Adrenal gland (tissue), 19 donors: Measurements from ENCODE around the gene THAP4. TPM values are rescaled to one million over a fixed set of nuclear protein-coding genes. Genes with fewer than 3 reads are reported as not detected.

ENCODE experiments used
- DNase-seq, 7 donors: peaks; one replicate each; pipeline ENCODE4 v3.0.0-alpha.2; 2019 to 2020
- H3K27ac ChIP-seq, 5 donors: fragments of 200-600 bp; sonication (generic) in 4 of 5; 1 replicate in 3 of 5; 2 replicates in 2 of 5; pipeline versions ENCODE4 v1.5.1 to v1.8.0; 2016 to 2020; ENCODE audit warnings: mild to moderate bottlenecking in 1 of 5
- H3K27me3 ChIP-seq: fragments of 200-600 bp; 2 replicates; pipeline ENCODE4 v1.8.0; 2021
- H3K36me3 ChIP-seq, 2 donors: fragments of 200-600 bp; replicated peaks in 1 of 2; 1 replicate in 1 of 2; 2 replicates in 1 of 2; pipeline versions ENCODE4 v1.5.1 to v1.8.0; 2018 to 2022
- H3K4me1 ChIP-seq, 2 donors: fragments of 200-600 bp; replicated peaks in 1 of 2; 1 replicate in 1 of 2; 2 replicates in 1 of 2; pipeline versions ENCODE4 v1.5.1 to v1.8.0; 2018 to 2021
- H3K4me3 ChIP-seq, 4 donors: fragments of 200-600 bp; sonication (generic) in 3 of 4; one replicate each; pipeline ENCODE4 v1.5.1; 2016 to 2018
- H3K9me3 ChIP-seq, 3 donors: fragments of 200-600 bp; sonication (generic) in 1 of 3; replicated peaks in 1 of 3; 1 replicate in 2 of 3; 2 replicates in 1 of 3; pipeline versions ENCODE4 v1.5.1 to v1.8.0; 2016 to 2021
- CTCF ChIP-seq, 6 experiments: fragments of 450-650 bp in 4 of 6; fragments of 200-600 bp in 2 of 6; sonication (generic) in 1 of 6; IDR thresholded peaks; 1 replicate in 5 of 6; 2 replicates in 1 of 6; pipeline versions ENCODE4 v1.5.1 to v1.8.0; 2016 to 2021; ENCODE audit warnings: antibody characterized with exemption in 6 of 6, mild to moderate bottlenecking in 2 of 6, moderate library complexity in 1 of 6
- POLR2A ChIP-seq, 2 donors: fragments of 450-650 bp; IDR thresholded peaks; one replicate each; pipeline ENCODE4 v1.6.1; 2017; ENCODE audit warnings: antibody characterized with exemption in 2 of 2, mild to moderate bottlenecking in 2 of 2, moderate library complexity in 1 of 2
- WGBS, 4 donors: extraction: QIAGEN DNeasy Blood & Tissue Kit in 2 of 4; methylation state at CpG; one replicate each; pipeline versions ENCODE4 v1.1.5 to v1.1.7; 2013 to 2017; 5-methylcytosine and 5-hydroxymethylcytosine counted together
- intact Hi-C, 2 donors: fragments of 100-400 bp; cut with DNase I; formaldehyde crosslinking; loops; one replicate each; pipeline versions ENCODE4 v1.14.1 to v1.15.0; 2022 to 2023
- long read RNA-seq, 10 donors: library from polyadenylated mRNA in 3 of 10; unstranded in 2 of 10; stranded (forward) in 1 of 10; transcript quantifications; one replicate each; pipeline ENCODE4 v2.0.0 and lab custom pipeline, GENCODE V29; 2021 to 2026
- polyA plus RNA-seq, 3 donors: library from polyadenylated mRNA; stranded (reverse); fragments of 200-250 nt in 2 of 3; fragments of 350-450 nt in 1 of 3; fragmentation: Illumina TruSeq in 1 of 3; extraction: RNeasy Lipid Tissue Mini Kit (QIAGEN cat#74804) in 1 of 3; gene quantifications; one replicate each; pipeline ENCODE4 v1.2.3, GENCODE V29; 2013 to 2014
- total RNA-seq, 9 donors: library from RNA; depleted of rRNA in 4 of 9; stranded (reverse); fragments of >200 nt in 4 of 9; fragments of 120-200 nt in 1 of 9; fragmentation: NEBNext Ultra II Directional in 1 of 9; extraction: Animal tissue kit (Norgen Biotek cat#: 25700) in 1 of 9; gene quantifications; one replicate each; pipeline versions ENCODE4 v1.1.0 to v1.2.4, GENCODE V29; 2013 to 2023
- donor health status: healthy with polysubstance abuse.
- donor health status: Bipolar disorder and iron deficiency.
- donor health status: DM: yes; HTN: yes; CAD: no.
- donor health status: DM: no; HTN: no; CAD: no.
- donor health status: DM: no; HTN: no; CAD: no.
- donor health status: DM: yes; HTN: yes; CAD: no.

The THAP4 gene, protein sequence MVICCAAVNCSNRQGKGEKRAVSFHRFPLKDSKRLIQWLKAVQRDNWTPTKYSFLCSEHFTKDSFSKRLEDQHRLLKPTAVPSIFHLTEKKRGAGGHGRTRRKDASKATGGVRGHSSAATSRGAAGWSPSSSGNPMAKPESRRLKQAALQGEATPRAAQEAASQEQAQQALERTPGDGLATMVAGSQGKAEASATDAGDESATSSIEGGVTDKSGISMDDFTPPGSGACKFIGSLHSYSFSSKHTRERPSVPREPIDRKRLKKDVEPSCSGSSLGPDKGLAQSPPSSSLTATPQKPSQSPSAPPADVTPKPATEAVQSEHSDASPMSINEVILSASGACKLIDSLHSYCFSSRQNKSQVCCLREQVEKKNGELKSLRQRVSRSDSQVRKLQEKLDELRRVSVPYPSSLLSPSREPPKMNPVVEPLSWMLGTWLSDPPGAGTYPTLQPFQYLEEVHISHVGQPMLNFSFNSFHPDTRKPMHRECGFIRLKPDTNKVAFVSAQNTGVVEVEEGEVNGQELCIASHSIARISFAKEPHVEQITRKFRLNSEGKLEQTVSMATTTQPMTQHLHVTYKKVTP
- 10 to 100 TPM; 27.6 to 48.7 (median 37.4) TPM for total RNA-seq
- 10 to 100 TPM; 23.9 to 62.9 (median 54.9) TPM for polyA plus RNA-seq
- long read RNA-seq, donor 1, partial matches to known transcripts = 10 of 14 reads
- long read RNA-seq, donor 1, other reads (novel, unspliced or antisense) = 0 of 14 reads
- long read RNA-seq, donor 2, transcript THAP4-204 (6 exons, 2,367 nt) = major isoform, 5 of 13 reads
- long read RNA-seq, donor 2, partial matches to known transcripts = 0 of 13 reads
- long read RNA-seq, donor 2, other reads (novel, unspliced or antisense) = 7 of 13 reads
- long read RNA-seq, donor 3, partial matches to known transcripts = 0 of 3 reads
- long read RNA-seq, donor 3, other reads (novel, unspliced or antisense) = 0 of 3 reads
- long read RNA-seq, donor 4, transcript THAP4-204 (6 exons, 2,367 nt) = major isoform, 12 of 13 reads
- long read RNA-seq, donor 4, partial matches to known transcripts = 1 of 13 reads
- long read RNA-seq, donor 4, other reads (novel, unspliced or antisense) = 0 of 13 reads
- long read RNA-seq, donor 5, transcript THAP4-204 (6 exons, 2,367 nt) = major isoform, 55 of 70 reads
- long read RNA-seq, donor 5, partial matches to known transcripts = 9 of 70 reads
- long read RNA-seq, donor 5, other reads (novel, unspliced or antisense) = 6 of 70 reads
- long read RNA-seq, donor 6, transcript THAP4-204 (6 exons, 2,367 nt) = major isoform, 13 of 21 reads
- long read RNA-seq, donor 6, partial matches to known transcripts = 4 of 21 reads
- long read RNA-seq, donor 6, other reads (novel, unspliced or antisense) = 1 of 21 reads
- long read RNA-seq, donor 7, partial matches to known transcripts = 7 of 9 reads
- long read RNA-seq, donor 7, other reads (novel, unspliced or antisense) = 0 of 9 reads
- long read RNA-seq, donor 8, transcript THAP4-204 (6 exons, 2,367 nt) = major isoform, 18 of 18 reads
- long read RNA-seq, donor 8, partial matches to known transcripts = 0 of 18 reads
- long read RNA-seq, donor 8, other reads (novel, unspliced or antisense) = 0 of 18 reads
- long read RNA-seq, donor 9, partial matches to known transcripts = 6 of 7 reads
- long read RNA-seq, donor 9, other reads (novel, unspliced or antisense) = 0 of 7 reads
- long read RNA-seq, donor 10, transcript THAP4-204 (6 exons, 2,367 nt) = major isoform, 8 of 8 reads
- long read RNA-seq, donor 10, partial matches to known transcripts = 0 of 8 reads
- long read RNA-seq, donor 10, other reads (novel, unspliced or antisense) = 0 of 8 reads

GRCh38 chr2:241637018-241637794 is at the start of gene THAP4, which contains the start of gene ATG4B:
THAP4 (minus strand) TSS chr2:241637158; CDS start chr2:241637017, 141 bp downstream.
ATG4B (plus strand) TSS chr2:241637693; CDS start chr2:241637715, 22 bp downstream.
- intact Hi-C loops = no loop called here
- peaks cover 16 to 34% of the 10 kb centered on the region in 2 donors for H3K4me1 ChIP-seq

GRCh38 chr2:241686324-241686649 is 49.3 kb upstream of the THAP4 start:
- no peak for DNase-seq
- H3K4me1 ChIP-seq = peaks cover 6 to 24% of the 10 kb centered on the region in 2 donors
- no peak for TF ChIP-seq CTCF (IDR thresholded peaks at IDR 0.05)
- no peak for TF ChIP-seq POLR2A (IDR thresholded peaks at IDR 0.05)
- H3K4me3 ChIP-seq = peak overlapping the region; percentile 39 to 96 (median 70)
- H3K36me3 ChIP-seq = peaks cover 0 to 12% of the 10 kb centered on the region in 2 donors
- H3K27me3 ChIP-seq = no peaks in the 10 kb centered on the region
- peak overlapping the region in 4 of 5 donors; percentile 7 to 97 (median 72) for H3K27ac ChIP-seq
- WGBS, 4 donors = 0% methylated on average over 15 to 37 of the region's 37 CpGs
- intact Hi-C loops = no loop called here
- H3K9me3 ChIP-seq = no peaks in the 10 kb centered on the region

More at GRCh38 chr2:241637018-241637794, at the start of gene THAP4, which contains the start of gene ATG4B:
- Histone ChIP-seq H3K27me3 (no peaks in the 10 kb centered on the region), H3K9me3 (no peaks in the 10 kb centered on the region), H3K27ac (peak within 1 kb of the TSS; percentile 95 to 100 (median 99)), H3K36me3 (peaks cover 0 to 18% of the 10 kb centered on the region in 2 donors), H3K4me3 (peak within 1 kb of the TSS; percentile 64 to 99 (median 86))
- DNase-seq = peak; percentile 81 to 91 (median 86)
- TF ChIP-seq POLR2A (IDR thresholded peaks at IDR 0.05) = peak; percentile 53 to 82
- TF ChIP-seq CTCF (IDR thresholded peaks at IDR 0.05) = peak in 1 of 6 experiments; percentile 7
- 0 to 2% (median 0%) methylated on average over 4 to 122 of the region's 123 CpGs for WGBS, 4 donors
